ENCODE results near the gene TMEM190.

GRCh38 chr19:55372316-55373081, 4.1 kb upstream of the TMEM190 start:
- TF ChIP-seq, protein P1, sequence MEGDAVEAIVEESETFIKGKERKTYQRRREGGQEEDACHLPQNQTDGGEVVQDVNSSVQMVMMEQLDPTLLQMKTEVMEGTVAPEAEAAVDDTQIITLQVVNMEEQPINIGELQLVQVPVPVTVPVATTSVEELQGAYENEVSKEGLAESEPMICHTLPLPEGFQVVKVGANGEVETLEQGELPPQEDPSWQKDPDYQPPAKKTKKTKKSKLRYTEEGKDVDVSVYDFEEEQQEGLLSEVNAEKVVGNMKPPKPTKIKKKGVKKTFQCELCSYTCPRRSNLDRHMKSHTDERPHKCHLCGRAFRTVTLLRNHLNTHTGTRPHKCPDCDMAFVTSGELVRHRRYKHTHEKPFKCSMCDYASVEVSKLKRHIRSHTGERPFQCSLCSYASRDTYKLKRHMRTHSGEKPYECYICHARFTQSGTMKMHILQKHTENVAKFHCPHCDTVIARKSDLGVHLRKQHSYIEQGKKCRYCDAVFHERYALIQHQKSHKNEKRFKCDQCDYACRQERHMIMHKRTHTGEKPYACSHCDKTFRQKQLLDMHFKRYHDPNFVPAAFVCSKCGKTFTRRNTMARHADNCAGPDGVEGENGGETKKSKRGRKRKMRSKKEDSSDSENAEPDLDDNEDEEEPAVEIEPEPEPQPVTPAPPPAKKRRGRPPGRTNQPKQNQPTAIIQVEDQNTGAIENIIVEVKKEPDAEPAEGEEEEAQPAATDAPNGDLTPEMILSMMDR (IDR thresholded peaks at IDR 0.05 in 8 of 11, conservative IDR thresholded peaks at IDR 0.05 in 3 of 11): no peak
- TF ChIP-seq POLR2A (IDR thresholded peaks at IDR 0.05) (no peak), POLR2AphosphoS5 (IDR thresholded peaks at IDR 0.05) (no peak)
